ENCODE results near the gene GNAT3.

DNA sequence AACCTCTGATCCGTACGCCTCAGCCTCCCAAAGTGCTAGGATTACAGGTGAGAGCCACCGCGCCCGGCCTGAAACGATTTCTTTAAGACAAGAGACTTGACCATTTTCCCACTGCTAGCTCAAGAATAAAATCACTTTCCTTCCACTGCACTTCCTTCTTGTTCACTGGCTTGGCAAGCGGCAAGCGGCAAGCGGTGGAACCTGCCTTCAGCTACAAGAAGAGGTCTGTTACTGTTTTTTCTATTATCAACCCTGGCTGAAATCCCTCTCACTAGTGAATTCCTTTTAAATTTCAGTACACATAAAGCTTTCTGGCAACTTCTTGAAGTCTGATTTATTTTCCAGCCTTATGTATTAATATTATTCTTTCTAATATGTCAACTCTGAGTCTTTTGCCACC lies 12.8 kb upstream of the GNAT3 start:
- no peak for TF ChIP-seq POLR2A (IDR thresholded peaks at IDR 0.05)
- TF ChIP-seq, protein P1, sequence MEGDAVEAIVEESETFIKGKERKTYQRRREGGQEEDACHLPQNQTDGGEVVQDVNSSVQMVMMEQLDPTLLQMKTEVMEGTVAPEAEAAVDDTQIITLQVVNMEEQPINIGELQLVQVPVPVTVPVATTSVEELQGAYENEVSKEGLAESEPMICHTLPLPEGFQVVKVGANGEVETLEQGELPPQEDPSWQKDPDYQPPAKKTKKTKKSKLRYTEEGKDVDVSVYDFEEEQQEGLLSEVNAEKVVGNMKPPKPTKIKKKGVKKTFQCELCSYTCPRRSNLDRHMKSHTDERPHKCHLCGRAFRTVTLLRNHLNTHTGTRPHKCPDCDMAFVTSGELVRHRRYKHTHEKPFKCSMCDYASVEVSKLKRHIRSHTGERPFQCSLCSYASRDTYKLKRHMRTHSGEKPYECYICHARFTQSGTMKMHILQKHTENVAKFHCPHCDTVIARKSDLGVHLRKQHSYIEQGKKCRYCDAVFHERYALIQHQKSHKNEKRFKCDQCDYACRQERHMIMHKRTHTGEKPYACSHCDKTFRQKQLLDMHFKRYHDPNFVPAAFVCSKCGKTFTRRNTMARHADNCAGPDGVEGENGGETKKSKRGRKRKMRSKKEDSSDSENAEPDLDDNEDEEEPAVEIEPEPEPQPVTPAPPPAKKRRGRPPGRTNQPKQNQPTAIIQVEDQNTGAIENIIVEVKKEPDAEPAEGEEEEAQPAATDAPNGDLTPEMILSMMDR (IDR thresholded peaks at IDR 0.05), result no peak
